ENCODE measurements around the gene BST1.

BST1 gene

GRCh38 chr4:15691346-15692135 is 11.3 kb upstream of the BST1 start:
- H3K27ac ChIP-seq (ENCODE audit: low read depth, low read length): no peak overlapping the region
- H3K9me3 ChIP-seq (ENCODE audit: control insufficient read depth, insufficient read depth, low read length): no peaks in the 10 kb centered on the region
- TF ChIP-seq EZH2phosphoT487 (IDR thresholded peaks at IDR 0.05; ENCODE audit: borderline replicate concordance, low read length) (no peak), CTCF (IDR thresholded peaks at IDR 0.05; ENCODE audit: low read depth, low read length, poor library complexity, severe bottlenecking) (no peak)
- H3K9me2 ChIP-seq (replicated peaks; ENCODE audit: control insufficient read depth, low read length): no peaks in the 10 kb centered on the region
- H3K36me3 ChIP-seq (ENCODE audit: control insufficient read depth, low read length): peaks cover 20% of the 10 kb centered on the region
- H3K79me2 ChIP-seq (ENCODE audit: control insufficient read depth, low read length): no peaks in the 10 kb centered on the region
- H3K4me1 ChIP-seq (ENCODE audit: control insufficient read depth, low read length): no peaks in the 10 kb centered on the region
- no peaks in the 10 kb centered on the region; the same call in 1 of the 2 replicates for H3F3A ChIP-seq (ENCODE audit: control insufficient read depth, insufficient read depth)
- no peaks in the 10 kb centered on the region for H3K27me3 ChIP-seq (ENCODE audit: control insufficient read depth, low read length)
- no peak overlapping the region for H3K4me3 ChIP-seq (ENCODE audit: low read length)
- no peak overlapping the region for H3K4me2 ChIP-seq (ENCODE audit: low read length)
- H4K20me1 ChIP-seq (ENCODE audit: control insufficient read depth, insufficient read depth, low read depth, low read length): no peaks in the 10 kb centered on the region

- H3K4me2 ChIP-seq (ENCODE audit: low read length): no peak overlapping the region
Measured at GRCh38 chr4:15692602-15693001, 10.3 kb upstream of the BST1 start.

GRCh38 chr4:15694431-15694830 is 8.4 kb upstream of the BST1 start:
- no peaks in the 10 kb centered on the region for H3K27me3 ChIP-seq (ENCODE audit: control insufficient read depth, low read length)
- H3K36me3 ChIP-seq (ENCODE audit: control insufficient read depth, low read length): no peaks in the 10 kb centered on the region
- H3K4me1 ChIP-seq (ENCODE audit: control insufficient read depth, low read length): no peaks in the 10 kb centered on the region
- no peak overlapping the region for H3K27ac ChIP-seq (ENCODE audit: low read depth, low read length)
- no peaks in the 10 kb centered on the region for H3K79me2 ChIP-seq (ENCODE audit: control insufficient read depth, low read length)
- no peaks in the 10 kb centered on the region for H3K9me3 ChIP-seq (ENCODE audit: control insufficient read depth, insufficient read depth, low read length)
- no peak overlapping the region for H3K4me2 ChIP-seq (ENCODE audit: low read length)
- H3F3A ChIP-seq (ENCODE audit: control insufficient read depth, insufficient read depth): no peaks in the 10 kb centered on the region
- no peaks in the 10 kb centered on the region for H4K20me1 ChIP-seq (ENCODE audit: control insufficient read depth, insufficient read depth, low read depth, low read length)
- TF ChIP-seq EZH2phosphoT487 (IDR thresholded peaks at IDR 0.05; ENCODE audit: borderline replicate concordance, low read length): no peak
- no peak for TF ChIP-seq CTCF (IDR thresholded peaks at IDR 0.05; ENCODE audit: low read depth, low read length, poor library complexity, severe bottlenecking)
- H3K4me3 ChIP-seq (ENCODE audit: low read length): no peak overlapping the region
- no peaks in the 10 kb centered on the region for H3K9me2 ChIP-seq (replicated peaks; ENCODE audit: control insufficient read depth, low read length)

More at GRCh38 chr4:15692602-15693001, 10.3 kb upstream of the BST1 start:
- Histone ChIP-seq H3K79me2 (ENCODE audit: control insufficient read depth, low read length) (no peaks in the 10 kb centered on the region), H3K9me2 (replicated peaks; ENCODE audit: control insufficient read depth, low read length) (no peaks in the 10 kb centered on the region), H3K9me3 (ENCODE audit: control insufficient read depth, insufficient read depth, low read length) (no peaks in the 10 kb centered on the region), H3F3A (ENCODE audit: control insufficient read depth, insufficient read depth) (no peaks in the 10 kb centered on the region), H3K27ac (ENCODE audit: low read depth, low read length) (no peak overlapping the region), H3K4me3 (ENCODE audit: low read length) (no peak overlapping the region), H3K27me3 (ENCODE audit: control insufficient read depth, low read length) (no peaks in the 10 kb centered on the region), H3K36me3 (ENCODE audit: control insufficient read depth, low read length) (peaks cover 9% of the 10 kb centered on the region), H3K4me1 (ENCODE audit: control insufficient read depth, low read length) (no peaks in the 10 kb centered on the region), H4K20me1 (ENCODE audit: control insufficient read depth, insufficient read depth, low read depth, low read length) (no peaks in the 10 kb centered on the region)
- TF ChIP-seq EZH2phosphoT487 (IDR thresholded peaks at IDR 0.05; ENCODE audit: borderline replicate concordance, low read length): no peak
- TF ChIP-seq CTCF (IDR thresholded peaks at IDR 0.05; ENCODE audit: low read depth, low read length, poor library complexity, severe bottlenecking): no peak

Data from DOHH2 (cell line).